WTC11 (cell line): ENCODE data around the gene CCT8L2. TPM values are rescaled to one million over a fixed set of nuclear protein-coding genes. Genes with fewer than 3 reads are reported as not detected.
"Not testable (repeated sequence)": the region's sequence is repeated elsewhere in the genome, so short reads cannot be mapped to it uniquely, and the experiment has no call there.

Experiments used
- ATAC-seq: fragments of 200-7000 bp; cut with Tn5 transposase; 2 replicates; pipeline ENCODE4 v1.10.0; 2021; ENCODE audit warnings: mild to moderate bottlenecking, moderate library complexity
- Bru-seq: library from RNA; stranded (reverse); fragments of 400-500 nt; gene quantifications from one replicate; lab custom pipeline; 2021; lab: Mats Ljungman, UMichigan
- CTCF ChIA-PET: fragments of 300-600 bp; sonication (Branson Sonifier 250); formaldehyde crosslinking; loops from one replicate; lab custom pipeline; 2021; ENCODE audit warnings: antibody characterized with exemption; lab: Charles Lee
- POLR2A ChIA-PET: fragments of 350-600 bp; sonication (Branson Sonifier 250); formaldehyde crosslinking; loops from one replicate; lab custom pipeline; 2021; ENCODE audit warnings: antibody characterized with exemption; lab: Charles Lee
- DNase-seq: peaks from one replicate; pipeline ENCODE4 v3.0.0; 2021; ENCODE audit warnings: low spot score
- H3K27ac Mint-ChIP-seq: 2 replicates; pipeline ENCODE4 v1.8.0; 2021; ENCODE audit warnings: mixed read lengths
- H3K27me3 Mint-ChIP-seq: 2 replicates; pipeline ENCODE4 v1.8.0; 2021; ENCODE audit warnings: low read depth, mild to moderate bottlenecking, moderate library complexity, mixed read lengths
- H3K36me3 Mint-ChIP-seq: 2 replicates; pipeline ENCODE4 v1.8.0; 2021; ENCODE audit warnings: mixed read lengths
- H3K4me1 Mint-ChIP-seq: 2 replicates; pipeline ENCODE4 v1.8.0; 2022; ENCODE audit warnings: mixed read lengths
- H3K4me3 Mint-ChIP-seq: 2 replicates; pipeline ENCODE4 v1.8.0; 2021; ENCODE audit warnings: mild to moderate bottlenecking, moderate library complexity, mixed read lengths
- H3K9me3 Mint-ChIP-seq: 2 replicates; pipeline ENCODE4 v1.8.0; 2021; ENCODE audit warnings: mixed read lengths
- long read RNA-seq, 3 experiments: library from RNA in 1 of 3; library from capped mRNA in 1 of 3; library from polyadenylated mRNA in 1 of 3; unstranded in 2 of 3; stranded (forward) in 1 of 3; transcript quantifications; one replicate each; pipeline ENCODE4 v2.0.0, GENCODE V29; 2021
- total RNA-seq: library from RNA; stranded (reverse); gene quantifications from 3 replicates; pipeline ENCODE4 v1.2.3, GENCODE V29; 2021

Gene CCT8L2, protein sequence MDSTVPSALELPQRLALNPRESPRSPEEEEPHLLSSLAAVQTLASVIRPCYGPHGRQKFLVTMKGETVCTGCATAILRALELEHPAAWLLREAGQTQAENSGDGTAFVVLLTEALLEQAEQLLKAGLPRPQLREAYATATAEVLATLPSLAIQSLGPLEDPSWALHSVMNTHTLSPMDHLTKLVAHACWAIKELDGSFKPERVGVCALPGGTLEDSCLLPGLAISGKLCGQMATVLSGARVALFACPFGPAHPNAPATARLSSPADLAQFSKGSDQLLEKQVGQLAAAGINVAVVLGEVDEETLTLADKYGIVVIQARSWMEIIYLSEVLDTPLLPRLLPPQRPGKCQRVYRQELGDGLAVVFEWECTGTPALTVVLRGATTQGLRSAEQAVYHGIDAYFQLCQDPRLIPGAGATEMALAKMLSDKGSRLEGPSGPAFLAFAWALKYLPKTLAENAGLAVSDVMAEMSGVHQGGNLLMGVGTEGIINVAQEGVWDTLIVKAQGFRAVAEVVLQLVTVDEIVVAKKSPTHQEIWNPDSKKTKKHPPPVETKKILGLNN
- total RNA-seq = not detected in 3 replicates
- Bru-seq, nascent RNA = not detected
- long read RNA-seq, experiment 1 = 0 reads
- long read RNA-seq, experiment 2 = 0 reads
- long read RNA-seq, experiment 3 = 0 reads

GRCh38 chr22:16592710-16593109, at the start of gene CCT8L2:
TSS of gene CCT8L2 (minus strand) at chr22:16592810. CDS start at chr22:16592550, 260 bp downstream.
- H3K27ac Mint-ChIP-seq, DNase-seq, POLR2A ChIA-PET, H3K4me1 Mint-ChIP-seq, H3K4me3 Mint-ChIP-seq, ATAC-seq, CTCF ChIA-PET: not testable (repeated sequence)
- peaks cover 24% of the 10 kb centered on the region for H3K27me3 Mint-ChIP-seq
- H3K9me3 Mint-ChIP-seq = peaks cover 47% of the 10 kb centered on the region
- peaks cover 59% of the 10 kb centered on the region for H3K36me3 Mint-ChIP-seq

- H3K4me1 Mint-ChIP-seq, H3K4me3 Mint-ChIP-seq, POLR2A ChIA-PET, DNase-seq, ATAC-seq, H3K27me3 Mint-ChIP-seq, H3K27ac Mint-ChIP-seq: not testable (repeated sequence)
- peaks cover 47% of the 10 kb centered on the region for H3K9me3 Mint-ChIP-seq
- CTCF ChIA-PET = interaction anchor here (0.6 kb wide), 1 partner anchor 17 kb away, joined by 3 read pairs; no protein-coding TSS in a partner anchor
- H3K36me3 Mint-ChIP-seq = peaks cover 35% of the 10 kb centered on the region
Observed at GRCh38 chr22:16635442-16635841, 42.8 kb upstream of the CCT8L2 start.

DNA sequence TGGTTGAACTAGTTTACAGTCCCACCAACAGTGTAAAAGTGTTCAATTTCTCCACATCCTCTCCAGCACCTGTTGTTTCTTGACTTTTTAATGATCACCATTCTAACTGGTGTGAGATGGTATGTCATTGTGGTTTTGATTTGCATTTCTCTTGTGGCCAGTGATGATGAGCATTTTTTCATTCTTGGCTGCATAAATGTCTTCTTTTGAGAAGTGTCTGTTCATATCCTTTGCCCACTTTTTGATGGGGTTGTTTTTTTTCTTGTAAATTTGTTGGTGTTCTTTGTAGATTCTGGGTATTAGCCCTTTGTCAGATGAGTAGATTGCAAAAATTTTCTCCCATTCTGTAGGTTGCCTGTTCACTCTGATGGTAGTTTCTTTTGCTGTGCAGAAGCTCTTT, 41.5 kb upstream of the CCT8L2 start:
- ATAC-seq, DNase-seq, H3K4me1 Mint-ChIP-seq, CTCF ChIA-PET, H3K27me3 Mint-ChIP-seq, H3K27ac Mint-ChIP-seq, H3K4me3 Mint-ChIP-seq, POLR2A ChIA-PET: not testable (repeated sequence)
- peaks cover 50% of the 10 kb centered on the region for H3K9me3 Mint-ChIP-seq
- peaks cover 40% of the 10 kb centered on the region for H3K36me3 Mint-ChIP-seq

- Mint-ChIP-seq H3K9me3 (peaks cover 70% of the 10 kb centered on the region), H3K36me3 (peaks cover 43% of the 10 kb centered on the region)
- H3K27ac Mint-ChIP-seq = not testable (repeated sequence)
Observed at GRCh38 chr22:16628476-16628875, 35.9 kb upstream of the CCT8L2 start.

DNA sequence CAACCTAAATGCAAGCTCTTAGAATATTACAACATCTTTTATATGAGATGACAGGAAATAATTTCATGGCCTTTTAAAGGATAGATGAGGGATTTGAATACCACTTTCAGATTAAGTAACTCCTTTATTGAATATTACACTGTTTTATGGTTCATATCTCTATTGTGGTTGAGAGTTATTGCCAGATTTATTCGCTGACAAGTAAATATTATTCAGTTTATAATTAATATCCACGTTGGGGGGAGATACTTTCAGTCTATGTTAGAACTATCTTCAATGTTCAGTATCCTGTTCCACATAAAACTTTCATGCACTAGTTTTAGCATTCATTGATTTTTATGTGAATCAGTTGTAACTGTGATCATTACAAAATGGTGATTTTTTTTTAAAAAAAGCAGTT, 32.4 kb upstream of the CCT8L2 start:
- ATAC-seq, H3K27ac Mint-ChIP-seq, POLR2A ChIA-PET, H3K4me3 Mint-ChIP-seq, DNase-seq, H3K27me3 Mint-ChIP-seq, H3K4me1 Mint-ChIP-seq, CTCF ChIA-PET: not testable (repeated sequence)
- Mint-ChIP-seq H3K9me3 (peaks cover 69% of the 10 kb centered on the region), H3K36me3 (peaks cover 48% of the 10 kb centered on the region)

More at GRCh38 chr22:16628476-16628875, 35.9 kb upstream of the CCT8L2 start:
- CTCF ChIA-PET, H3K27me3 Mint-ChIP-seq, H3K4me1 Mint-ChIP-seq, ATAC-seq, H3K4me3 Mint-ChIP-seq, DNase-seq: not testable (repeated sequence)
- POLR2A ChIA-PET = interaction anchor here (0.6 kb wide), 1 partner anchor 366 kb away, joined by 3 read pairs; no protein-coding TSS in a partner anchor

- CTCF ChIA-PET, POLR2A ChIA-PET, ATAC-seq, DNase-seq, H3K4me1 Mint-ChIP-seq, H3K4me3 Mint-ChIP-seq, H3K27me3 Mint-ChIP-seq, H3K27ac Mint-ChIP-seq: not testable (repeated sequence)
- Mint-ChIP-seq H3K36me3 (peaks cover 38% of the 10 kb centered on the region), H3K9me3 (peaks cover 62% of the 10 kb centered on the region)
Observed at GRCh38 chr22:16623595-16623994, 31.0 kb upstream of the CCT8L2 start.

GRCh38 chr22:16617516-16617915, 24.9 kb upstream of the CCT8L2 start:
- Mint-ChIP-seq H3K9me3 (peaks cover 71% of the 10 kb centered on the region), H3K36me3 (peaks cover 49% of the 10 kb centered on the region)
- H3K4me3 Mint-ChIP-seq, H3K27me3 Mint-ChIP-seq, H3K4me1 Mint-ChIP-seq, ATAC-seq, POLR2A ChIA-PET, H3K27ac Mint-ChIP-seq, DNase-seq, CTCF ChIA-PET: not testable (repeated sequence)

DNA sequence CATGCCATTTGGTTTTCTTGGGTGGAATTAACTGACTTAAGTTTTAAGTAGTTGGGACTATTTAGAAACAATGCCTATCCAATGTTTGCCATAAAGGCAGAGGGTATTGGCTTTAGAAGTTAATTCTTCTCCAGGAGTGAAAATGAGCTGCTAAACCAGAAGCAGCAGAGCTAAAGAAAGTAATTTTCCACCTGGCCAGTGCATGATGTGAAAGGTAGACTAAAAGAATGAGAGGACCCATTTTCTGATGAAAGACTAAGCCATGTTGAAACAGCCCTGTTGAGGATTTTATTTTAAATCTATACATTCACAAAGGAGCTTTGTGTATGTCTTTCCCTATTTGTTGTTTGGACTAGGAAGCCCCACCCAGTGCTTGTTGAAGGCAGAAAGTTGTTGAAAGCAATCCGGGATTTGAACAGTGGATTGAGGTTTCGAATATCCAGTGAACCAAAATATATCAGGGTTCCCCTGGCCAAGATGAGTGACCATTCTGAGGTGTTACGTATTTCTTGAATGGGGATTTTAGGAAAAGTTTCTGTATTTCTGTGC, 23.9 kb upstream of the CCT8L2 start:
- POLR2A ChIA-PET, ATAC-seq, H3K4me1 Mint-ChIP-seq, DNase-seq, H3K4me3 Mint-ChIP-seq, H3K27ac Mint-ChIP-seq, H3K27me3 Mint-ChIP-seq, CTCF ChIA-PET: not testable (repeated sequence)
- Mint-ChIP-seq H3K9me3 (peaks cover 74% of the 10 kb centered on the region), H3K36me3 (peaks cover 55% of the 10 kb centered on the region)

GRCh38 chr22:16615606-16616245, 23.1 kb upstream of the CCT8L2 start:
- POLR2A ChIA-PET, H3K4me3 Mint-ChIP-seq: not testable (repeated sequence)
- H3K9me3 Mint-ChIP-seq = peaks cover 77% of the 10 kb centered on the region

More at GRCh38 chr22:16615606-16616245, 23.1 kb upstream of the CCT8L2 start:
- CTCF ChIA-PET, ATAC-seq, DNase-seq, H3K4me1 Mint-ChIP-seq, H3K27ac Mint-ChIP-seq: not testable (repeated sequence)
- Mint-ChIP-seq H3K36me3 (peaks cover 61% of the 10 kb centered on the region), H3K27me3 (peaks cover 12% of the 10 kb centered on the region)
